NCI-H1092 (cell line): ENCODE data around the gene MYH9.

Experiments used
- DNase-seq: peaks from one replicate; lab custom pipeline; 2025; lab: John Stamatoyannopoulos, UW

Gene MYH9

GRCh38 chr22:36315325-36315724 lies 72.4 kb downstream of the MYH9 start:
- DNase-seq = no peak

GRCh38 chr22:36311386-36312085 lies 76.2 kb downstream of the MYH9 start:
- no peak for DNase-seq

- DNase-seq = no peak
Observed at GRCh38 chr22:36308880-36309279, 78.9 kb downstream of the MYH9 start.

GRCh38 chr22:36306227-36306626 lies 81.5 kb downstream of the MYH9 start:
- no peak for DNase-seq

- no peak for DNase-seq
Observed at GRCh38 chr22:36305813-36306212, 82.0 kb downstream of the MYH9 start.

GRCh38 chr22:36304429-36304828 lies 83.3 kb downstream of the MYH9 start:
- DNase-seq = no peak

GRCh38 chr22:36303874-36304273 lies 83.9 kb downstream of the MYH9 start:
- DNase-seq = no peak

- no peak for DNase-seq
Observed at GRCh38 chr22:36303115-36303467, 84.7 kb downstream of the MYH9 start.

- DNase-seq = no peak
Observed at GRCh38 chr22:36302439-36303114, 85.2 kb downstream of the MYH9 start.

- DNase-seq = no peak
Observed at GRCh38 chr22:36301851-36302250, 85.9 kb downstream of the MYH9 start.

GRCh38 chr22:36301384-36301828 lies 86.4 kb downstream of the MYH9 start:
- peak; percentile 42 for DNase-seq

GRCh38 chr22:36300396-36301212 lies 87.2 kb downstream of the MYH9 start:
- DNase-seq = no peak

GRCh38 chr22:36299911-36300310 lies 87.9 kb downstream of the MYH9 start:
- no peak for DNase-seq

- no peak for DNase-seq
Observed at GRCh38 chr22:36299295-36299694, 88.5 kb downstream of the MYH9 start.

- no peak for DNase-seq
Observed at GRCh38 chr22:36298601-36299000, 89.2 kb downstream of the MYH9 start.

- no peak for DNase-seq
Observed at GRCh38 chr22:36298118-36298517, 89.6 kb downstream of the MYH9 start.

- DNase-seq = no peak
Observed at GRCh38 chr22:36297568-36297967, 90.2 kb downstream of the MYH9 start.

- no peak for DNase-seq
Observed at GRCh38 chr22:36296690-36297089, 91.1 kb downstream of the MYH9 start.

- no peak for DNase-seq
Observed at GRCh38 chr22:36295247-36295646, 92.5 kb downstream of the MYH9 start.

- DNase-seq = no peak
Observed at GRCh38 chr22:36294801-36295200, 93.0 kb downstream of the MYH9 start.

GRCh38 chr22:36294293-36294620 lies 93.5 kb downstream of the MYH9 start:
- no peak for DNase-seq

GRCh38 chr22:36293606-36294292 lies 94.0 kb downstream of the MYH9 start:
- DNase-seq = no peak
